Stimulated activated CD8-positive, alpha-beta memory T cell treated with anti-CD3 and anti-CD28 coated beads, Interleukin-4, amount 100 ng/mL, for 48 hours (primary cell): ENCODE measurements around the gene DPYSL4.

Experiments
- DNase-seq: peaks from one replicate; pipeline ENCODE4 v3.0.0-alpha.2; 2020

Gene DPYSL4

GRCh38 chr10:132186488-132187429 lies at the start of gene DPYSL4:
Gene DPYSL4 (plus strand): TSS chr10:132186948. CDS start chr10:132187064, 116 bp downstream.
- peak; percentile 38 for DNase-seq

- no peak for DNase-seq
Observed at GRCh38 chr10:132137111-132138072, 49.4 kb upstream of the DPYSL4 start.

DNA sequence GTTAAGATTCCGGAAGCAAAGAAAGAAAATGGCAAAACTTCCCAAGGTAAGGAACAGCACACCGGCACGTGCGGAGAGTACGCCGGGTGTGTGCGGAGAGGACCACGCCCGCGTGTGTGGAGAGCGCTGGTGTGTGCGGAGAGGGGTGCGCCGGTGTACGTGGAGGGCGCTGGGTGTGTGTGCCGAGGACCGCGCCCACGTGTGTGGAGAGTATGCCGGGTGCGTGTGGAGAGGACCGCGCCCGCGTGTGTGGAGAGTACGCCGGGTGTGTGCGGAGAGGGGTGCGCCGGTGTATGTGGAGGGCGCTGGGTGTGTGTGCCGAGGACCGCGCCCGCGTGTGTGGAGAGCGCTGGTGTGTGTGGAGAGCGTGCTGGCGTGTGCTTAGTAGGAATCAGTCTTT lies 48.6 kb upstream of the DPYSL4 start:
- no peak for DNase-seq

DNA sequence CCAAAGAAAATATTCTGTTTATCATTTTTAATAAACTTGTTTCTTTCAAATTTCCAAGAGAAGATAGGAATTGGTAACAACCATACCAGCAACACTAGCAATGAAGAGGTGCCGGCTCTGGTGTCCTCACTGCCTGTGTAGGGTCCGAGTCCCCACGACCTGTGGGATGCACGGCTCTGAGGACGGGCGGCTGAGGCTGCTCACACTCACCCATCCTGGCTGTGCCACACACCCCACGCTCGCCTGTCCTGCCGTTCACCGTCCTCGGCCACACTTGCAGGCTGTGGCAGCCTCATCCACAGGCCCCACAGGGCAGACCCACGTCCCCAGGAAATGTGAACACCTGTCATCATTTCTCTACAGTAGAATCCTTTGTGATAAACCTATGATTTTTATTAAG lies 48.2 kb upstream of the DPYSL4 start:
- DNase-seq: no peak

- DNase-seq: no peak
Observed at GRCh38 chr10:132139526-132139925, 47.2 kb upstream of the DPYSL4 start.

DNA sequence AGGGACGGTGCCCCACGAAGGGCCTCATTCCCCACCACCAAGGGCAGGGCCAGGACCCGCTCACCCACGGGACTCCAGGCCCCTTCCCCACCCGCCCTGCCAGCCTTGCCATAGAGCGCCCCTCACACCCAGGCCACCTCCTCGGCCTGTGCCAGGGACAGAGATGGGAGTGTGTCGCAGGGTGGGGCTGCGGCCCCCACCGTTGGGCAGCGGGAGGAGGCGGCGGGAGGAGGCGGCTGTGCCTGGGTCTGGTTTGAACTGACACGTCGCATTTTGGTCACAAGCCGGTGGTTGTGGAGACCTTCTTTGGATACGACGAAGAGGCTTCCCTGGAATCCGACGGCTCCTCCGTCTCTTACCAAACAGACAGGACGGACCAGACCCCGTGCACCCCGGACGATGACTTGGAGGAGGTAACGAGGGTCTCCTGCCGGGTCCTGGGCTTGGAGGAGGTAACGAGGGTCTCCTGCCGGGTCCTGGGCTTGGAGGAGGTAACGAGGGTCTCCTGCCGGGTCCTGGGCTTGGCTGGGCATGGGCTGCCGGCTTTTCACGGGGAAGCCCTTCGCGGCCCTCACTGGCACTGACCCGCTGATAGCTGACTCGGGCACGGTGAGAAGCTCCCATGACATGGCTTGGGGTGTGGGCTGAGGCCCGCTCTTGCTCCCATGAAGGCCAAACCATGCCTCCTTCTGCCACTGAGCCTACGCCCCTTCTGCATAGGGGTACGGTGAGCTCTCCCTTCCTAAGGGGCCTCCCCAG lies 46.4 kb upstream of the DPYSL4 start:
- DNase-seq: no peak

GRCh38 chr10:132141076-132141475 lies 45.7 kb upstream of the DPYSL4 start:
- DNase-seq: no peak

- no peak for DNase-seq
Observed at GRCh38 chr10:132141526-132142395, 45.0 kb upstream of the DPYSL4 start.

- peak; percentile 79 for DNase-seq
Observed at GRCh38 chr10:132142396-132143161, 44.2 kb upstream of the DPYSL4 start.

DNA sequence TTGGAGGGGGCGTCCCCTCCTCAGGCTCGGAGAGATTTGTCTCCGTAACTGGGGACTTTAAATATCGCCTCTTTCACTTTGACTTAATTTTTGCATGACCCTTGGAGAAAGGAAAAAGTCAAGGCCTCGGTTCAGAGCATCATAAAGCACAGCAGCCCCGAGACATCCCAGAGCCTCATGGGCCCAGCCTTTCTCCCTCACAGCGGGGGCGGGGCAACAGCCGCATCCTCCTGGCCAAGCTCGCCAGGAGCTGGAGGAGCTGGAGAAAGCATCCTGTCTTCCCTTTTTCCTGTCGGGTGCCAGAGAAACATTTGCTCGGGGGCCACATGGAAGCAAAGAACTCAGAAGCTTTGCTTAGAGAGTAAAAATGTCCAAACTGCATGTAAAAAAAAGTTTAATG lies 43.6 kb upstream of the DPYSL4 start:
- DNase-seq: no peak

- no peak for DNase-seq
Observed at GRCh38 chr10:132144086-132144485, 42.7 kb upstream of the DPYSL4 start.

DNA sequence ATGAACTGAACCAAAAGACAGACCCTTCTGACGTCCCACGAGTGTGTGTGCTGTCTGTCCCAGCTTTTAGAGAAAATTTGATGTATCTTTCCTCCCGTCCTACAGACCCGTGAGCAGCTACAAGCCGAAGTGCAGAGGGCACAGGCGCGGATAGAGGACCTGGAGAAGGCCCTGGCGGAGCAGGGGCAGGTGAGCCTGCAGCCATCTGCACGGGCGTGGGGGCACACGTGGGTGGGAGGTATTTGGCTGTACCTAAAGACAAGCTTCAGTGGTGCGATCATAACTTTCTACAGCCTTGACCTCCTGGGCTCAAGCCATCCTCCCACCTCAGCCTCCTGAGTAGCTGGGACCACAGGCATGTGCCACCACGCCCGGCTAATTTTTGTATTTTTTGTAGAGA lies 41.7 kb upstream of the DPYSL4 start:
- no peak for DNase-seq

- no peak for DNase-seq
Observed at GRCh38 chr10:132145521-132146185, 41.1 kb upstream of the DPYSL4 start.

DNA sequence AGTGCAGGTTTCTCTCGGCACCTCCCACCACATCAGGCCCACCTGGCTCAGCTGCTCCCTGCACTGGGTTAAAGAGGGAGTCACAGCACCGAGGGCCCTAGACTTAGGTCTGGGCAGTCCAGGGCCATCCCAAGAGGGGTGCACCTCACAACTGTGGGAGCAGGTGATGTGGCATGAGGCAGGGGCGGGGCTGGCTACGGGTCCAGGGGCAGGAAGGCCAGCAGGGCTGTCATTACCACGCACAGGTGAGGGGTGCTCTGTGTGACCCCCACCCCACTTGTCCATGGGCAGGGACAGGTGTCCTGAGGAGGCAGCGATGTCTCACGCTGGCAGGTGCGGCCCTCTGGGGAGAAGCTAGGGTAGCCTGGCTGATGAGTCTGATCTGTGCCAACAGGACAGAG lies 40.5 kb upstream of the DPYSL4 start:
- no peak for DNase-seq

GRCh38 chr10:132146941-132147915 lies 39.5 kb upstream of the DPYSL4 start:
- DNase-seq: no peak

GRCh38 chr10:132148261-132149251 lies 38.2 kb upstream of the DPYSL4 start:
- DNase-seq: no peak

DNA sequence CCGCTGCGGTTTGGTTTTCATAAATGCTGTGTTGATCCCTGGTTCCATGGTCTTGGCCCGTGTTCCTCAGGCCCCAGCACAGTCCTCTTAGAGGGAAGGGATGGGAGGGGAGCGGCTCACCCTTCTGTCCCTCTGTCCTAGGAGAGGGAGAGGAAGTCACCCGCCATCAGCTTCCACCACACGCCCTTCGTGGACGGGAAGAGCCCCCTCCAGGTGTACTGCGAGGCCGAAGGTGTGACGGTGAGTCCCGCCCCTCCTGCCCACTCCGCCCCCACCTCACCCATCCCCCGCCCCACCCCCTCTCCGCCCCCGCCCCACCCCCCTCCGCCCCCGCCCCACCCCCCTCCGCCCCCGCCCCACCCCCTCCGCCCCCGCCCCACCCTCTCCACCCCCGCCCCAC lies 37.5 kb upstream of the DPYSL4 start:
- no peak for DNase-seq

- no peak for DNase-seq
Observed at GRCh38 chr10:132149917-132150316, 36.8 kb upstream of the DPYSL4 start.
